ENCODE data around the gene PTGFRN.
"Not testable (repeated sequence)": the region's sequence is repeated elsewhere in the genome, so short reads cannot be mapped to it uniquely, and the experiment has no call there.

PTGFRN gene

DNA sequence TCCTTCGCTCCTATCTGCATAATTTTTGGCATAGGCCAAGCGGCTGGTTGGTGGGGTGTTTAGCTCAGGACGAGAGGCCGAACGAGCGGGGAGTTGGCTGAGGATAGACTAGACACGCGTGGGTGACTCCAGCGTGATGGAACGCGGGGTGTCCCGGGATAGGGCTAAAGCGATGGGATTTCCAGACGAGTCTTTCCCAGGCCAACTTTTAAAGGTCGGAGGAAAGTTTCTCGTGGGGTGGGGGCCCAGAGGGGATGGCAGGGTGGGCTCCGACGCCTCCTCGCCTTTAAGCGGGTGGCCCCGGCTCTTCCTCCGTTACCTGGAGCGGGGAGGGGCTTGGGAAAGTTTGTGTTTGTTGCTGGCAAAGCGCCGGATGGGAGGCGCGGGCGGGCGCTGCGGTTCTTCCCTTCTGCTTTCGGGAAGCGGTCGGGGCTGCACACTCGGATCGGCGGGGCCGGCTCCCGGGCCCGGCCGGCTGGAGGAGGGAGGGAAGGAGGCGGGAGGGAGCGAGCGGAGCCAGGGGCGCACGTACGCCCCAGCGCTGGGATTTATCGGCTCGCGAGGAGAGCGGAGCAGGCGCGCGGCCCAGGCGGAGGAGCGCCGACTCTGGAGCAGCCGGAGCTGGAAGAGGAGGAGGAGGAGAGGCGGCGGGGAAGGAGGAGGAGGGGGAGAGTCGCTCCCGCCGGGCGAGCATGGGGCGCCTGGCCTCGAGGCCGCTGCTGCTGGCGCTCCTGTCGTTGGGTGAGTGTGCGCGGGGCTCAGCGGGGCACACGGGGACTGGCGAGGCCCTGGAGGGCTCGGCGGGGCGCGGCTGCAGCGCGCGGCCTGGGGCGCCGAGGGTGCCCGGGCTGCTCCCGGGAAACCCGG is at the start of gene PTGFRN:
TSS of gene PTGFRN (plus strand) at position 405 of the 867 bp plus-strand sequence. CDS start at position 693, 288 bp downstream.
- Histone ChIP-seq H3K4me1 (ENCODE audit: control insufficient read depth, insufficient read depth, low read length) (peaks cover 26% of the 10 kb centered on the region), H3K27me3 (ENCODE audit: control insufficient read depth, insufficient read depth, low read length) (no peaks in the 10 kb centered on the region), H3K9ac (ENCODE audit: low read depth, low read length) (peak within 1 kb of the TSS; percentile 80), H3K9me3 (ENCODE audit: control insufficient read depth, insufficient read depth, low read length) (no peaks in the 10 kb centered on the region), H3K4me3 (ENCODE audit: low read depth, low read length) (peak within 1 kb of the TSS; percentile 88), H3K27ac (ENCODE audit: low read depth, low read length) (peak within 1 kb of the TSS; percentile 59), H3K36me3 (ENCODE audit: control insufficient read depth, insufficient read depth, low read length) (no peaks in the 10 kb centered on the region)

DNA sequence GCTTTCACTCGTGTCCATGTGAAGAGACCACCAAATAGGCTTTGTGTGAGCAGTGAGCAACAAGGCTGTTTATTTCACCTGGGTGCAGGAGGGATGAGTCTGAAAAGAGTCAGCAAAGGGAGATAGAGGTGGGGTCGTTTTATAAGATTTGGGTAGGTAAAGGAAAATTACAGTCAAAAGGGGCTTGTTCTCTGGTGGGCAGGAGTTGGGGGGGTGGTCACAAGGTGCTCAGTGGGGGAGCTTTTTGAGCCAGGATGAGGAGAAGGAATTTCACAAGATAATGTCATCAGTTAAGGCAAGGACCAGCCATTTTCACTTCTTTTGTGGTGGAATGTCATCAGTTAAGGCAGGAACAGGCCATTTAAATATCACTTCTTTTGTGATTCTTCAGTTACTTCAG is 49.5 kb upstream of the PTGFRN start:
- H3K4me3 ChIP-seq (ENCODE audit: low read depth, low read length); H3K9ac ChIP-seq (ENCODE audit: low read depth, low read length); H3K27me3 ChIP-seq (ENCODE audit: control insufficient read depth, insufficient read depth, low read length); H3K9me3 ChIP-seq (ENCODE audit: control insufficient read depth, insufficient read depth, low read length); H3K36me3 ChIP-seq (ENCODE audit: control insufficient read depth, insufficient read depth, low read length): not testable (repeated sequence)
- Histone ChIP-seq H3K27ac (ENCODE audit: low read depth, low read length) (peak overlapping the region; percentile 69), H3K4me1 (ENCODE audit: control insufficient read depth, insufficient read depth, low read length) (peaks cover 31% of the 10 kb centered on the region)

DNA sequence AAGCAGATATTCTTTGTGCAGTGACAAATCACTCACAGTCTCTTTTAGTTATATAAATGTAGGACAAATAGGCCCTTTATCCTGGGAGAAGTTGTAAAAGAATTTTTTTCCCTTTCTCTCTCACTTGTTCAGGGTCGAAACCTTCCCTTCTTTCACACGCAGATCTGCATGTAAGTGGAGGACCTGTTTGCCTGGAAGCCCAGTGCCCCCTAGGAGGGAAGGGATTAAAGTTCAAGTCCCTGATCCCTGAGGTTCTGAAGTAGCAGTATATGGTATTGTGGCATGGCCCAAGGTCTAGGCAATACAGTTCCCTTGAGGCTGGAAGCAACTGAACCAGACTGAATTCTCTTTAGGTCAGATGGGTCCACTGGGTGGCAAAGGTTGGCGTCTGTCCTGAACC is 48.6 kb upstream of the PTGFRN start:
- Histone ChIP-seq H3K9me3 (ENCODE audit: control insufficient read depth, insufficient read depth, low read length) (no peaks in the 10 kb centered on the region), H3K27ac (ENCODE audit: low read depth, low read length) (peak overlapping the region; percentile 69), H3K27me3 (ENCODE audit: control insufficient read depth, insufficient read depth, low read length) (no peaks in the 10 kb centered on the region), H3K36me3 (ENCODE audit: control insufficient read depth, insufficient read depth, low read length) (no peaks in the 10 kb centered on the region), H3K4me3 (ENCODE audit: low read depth, low read length) (no peak overlapping the region), H3K4me1 (ENCODE audit: control insufficient read depth, insufficient read depth, low read length) (peaks cover 22% of the 10 kb centered on the region), H3K9ac (ENCODE audit: low read depth, low read length) (no peak overlapping the region)

DNA sequence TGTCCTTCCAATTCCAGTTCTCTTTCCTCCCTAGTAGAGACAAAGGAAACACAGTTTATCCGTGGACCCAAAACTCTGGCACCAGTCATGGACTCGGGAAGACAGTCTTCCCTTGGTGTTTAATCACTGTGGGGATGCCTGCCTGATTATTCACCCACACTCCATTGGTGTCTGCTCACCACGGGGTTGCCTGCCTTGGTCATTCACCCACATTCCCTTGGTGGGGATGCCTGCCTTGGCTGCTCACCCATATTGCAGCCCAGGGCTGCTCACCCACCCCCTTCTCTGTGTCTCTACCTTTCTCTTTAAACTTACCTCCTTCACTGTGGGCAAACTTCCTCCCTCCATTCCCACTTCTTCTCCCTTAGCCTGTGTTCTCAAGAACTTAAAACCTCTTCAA is 46.7 kb upstream of the PTGFRN start:
- H3K36me3 ChIP-seq (ENCODE audit: control insufficient read depth, insufficient read depth, low read length); H3K27me3 ChIP-seq (ENCODE audit: control insufficient read depth, insufficient read depth, low read length); H3K9ac ChIP-seq (ENCODE audit: low read depth, low read length); H3K27ac ChIP-seq (ENCODE audit: low read depth, low read length); H3K4me3 ChIP-seq (ENCODE audit: low read depth, low read length); H3K9me3 ChIP-seq (ENCODE audit: control insufficient read depth, insufficient read depth, low read length): not testable (repeated sequence)
- peaks cover 18% of the 10 kb centered on the region for H3K4me1 ChIP-seq (ENCODE audit: control insufficient read depth, insufficient read depth, low read length)

DNA sequence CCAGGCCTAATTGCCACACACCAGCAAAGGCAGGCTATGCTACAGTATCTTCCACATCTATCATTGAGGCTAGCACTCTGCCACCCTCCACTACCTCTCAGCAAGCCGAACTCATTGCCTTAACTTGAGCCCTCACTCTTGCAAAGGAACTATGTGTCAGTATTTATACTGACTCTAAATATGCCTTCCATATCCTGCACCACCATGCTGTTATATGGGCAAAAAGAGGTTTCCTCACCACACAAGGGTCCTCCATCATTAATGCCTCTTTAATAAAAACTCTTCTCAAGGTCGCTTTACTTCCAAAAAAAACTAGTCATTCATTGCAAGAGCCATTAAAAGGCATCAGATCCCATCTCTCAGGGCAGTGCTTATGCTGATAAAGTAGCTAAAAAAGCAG is 43.2 kb upstream of the PTGFRN start:
- H3K27ac ChIP-seq (ENCODE audit: low read depth, low read length); H3K4me1 ChIP-seq (ENCODE audit: control insufficient read depth, insufficient read depth, low read length); H3K27me3 ChIP-seq (ENCODE audit: control insufficient read depth, insufficient read depth, low read length); H3K36me3 ChIP-seq (ENCODE audit: control insufficient read depth, insufficient read depth, low read length); H3K9ac ChIP-seq (ENCODE audit: low read depth, low read length); H3K9me3 ChIP-seq (ENCODE audit: control insufficient read depth, insufficient read depth, low read length); H3K4me3 ChIP-seq (ENCODE audit: low read depth, low read length): not testable (repeated sequence)

DNA sequence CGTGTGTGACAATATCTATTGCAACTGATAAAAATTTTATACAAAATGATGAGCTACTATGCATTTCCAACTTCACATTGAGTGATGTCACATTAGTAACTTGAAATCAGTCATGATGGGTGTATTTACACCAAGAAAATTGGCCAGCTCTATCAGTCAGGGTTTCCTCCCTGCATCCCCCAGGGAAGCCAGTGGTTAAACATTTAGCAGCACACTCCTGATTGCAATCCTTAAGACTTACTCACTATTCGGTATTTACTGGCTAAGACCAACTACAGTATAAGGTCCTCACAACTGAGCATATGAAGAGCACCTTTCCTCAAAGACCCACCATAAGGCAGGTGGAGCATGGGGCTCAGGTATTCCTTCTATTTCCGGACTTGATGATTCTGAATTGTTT is 41.3 kb upstream of the PTGFRN start:
- Histone ChIP-seq H3K9me3 (ENCODE audit: control insufficient read depth, insufficient read depth, low read length) (no peaks in the 10 kb centered on the region; the same call in 1 of the 2 replicates), H3K27ac (ENCODE audit: low read depth, low read length) (no peak overlapping the region), H3K9ac (ENCODE audit: low read depth, low read length) (no peak overlapping the region), H3K4me3 (ENCODE audit: low read depth, low read length) (no peak overlapping the region), H3K4me1 (ENCODE audit: control insufficient read depth, insufficient read depth, low read length) (no peaks in the 10 kb centered on the region), H3K36me3 (ENCODE audit: control insufficient read depth, insufficient read depth, low read length) (no peaks in the 10 kb centered on the region), H3K27me3 (ENCODE audit: control insufficient read depth, insufficient read depth, low read length) (no peaks in the 10 kb centered on the region)

DNA sequence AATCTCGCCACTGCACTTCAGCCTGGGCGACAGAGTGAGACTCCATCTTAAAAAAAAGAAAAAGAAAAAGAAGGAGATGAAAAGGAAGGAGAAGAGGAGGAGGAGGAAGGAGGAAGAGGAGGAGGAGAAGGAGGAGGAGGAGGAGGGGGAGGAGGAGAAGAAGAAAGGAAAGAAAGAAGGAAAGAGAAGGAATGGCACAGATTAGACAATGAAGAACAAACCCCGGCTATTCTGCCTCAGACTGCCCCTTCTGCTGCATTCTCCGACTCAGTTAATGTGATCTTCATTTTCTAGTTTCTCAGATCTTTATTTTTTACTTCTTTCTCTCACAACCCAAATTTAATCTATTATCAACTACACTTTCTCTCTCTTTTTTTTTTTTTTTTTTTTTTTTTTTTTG is 40.1 kb upstream of the PTGFRN start:
- Histone ChIP-seq H3K9me3 (ENCODE audit: control insufficient read depth, insufficient read depth, low read length) (no peaks in the 10 kb centered on the region; the same call in 1 of the 2 replicates), H3K36me3 (ENCODE audit: control insufficient read depth, insufficient read depth, low read length) (no peaks in the 10 kb centered on the region), H3K4me3 (ENCODE audit: low read depth, low read length) (no peak overlapping the region), H3K4me1 (ENCODE audit: control insufficient read depth, insufficient read depth, low read length) (no peaks in the 10 kb centered on the region), H3K9ac (ENCODE audit: low read depth, low read length) (no peak overlapping the region), H3K27ac (ENCODE audit: low read depth, low read length) (no peak overlapping the region), H3K27me3 (ENCODE audit: control insufficient read depth, insufficient read depth, low read length) (no peaks in the 10 kb centered on the region)

DNA sequence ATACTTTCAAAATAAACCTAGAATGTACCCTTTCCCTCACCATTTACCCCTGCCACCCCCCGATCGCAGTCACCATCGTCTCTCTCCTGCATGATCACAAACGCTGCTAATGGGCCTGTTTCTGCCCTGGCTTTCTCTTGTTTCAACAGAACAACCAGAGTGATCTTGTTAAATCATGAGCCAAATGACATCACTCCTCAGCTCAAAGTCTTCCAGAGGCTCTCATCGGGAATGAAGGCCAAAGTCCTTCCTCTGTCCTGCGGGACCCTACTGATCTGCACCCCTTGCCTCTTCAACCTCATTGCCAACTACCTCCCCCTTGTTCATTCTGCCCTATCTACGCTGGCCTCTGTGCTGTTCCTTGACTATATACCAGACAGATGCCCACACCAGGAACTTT is 39.4 kb upstream of the PTGFRN start:
- no peaks in the 10 kb centered on the region for H3K36me3 ChIP-seq (ENCODE audit: control insufficient read depth, insufficient read depth, low read length)
- no peak overlapping the region for H3K9ac ChIP-seq (ENCODE audit: low read depth, low read length)
- H3K27me3 ChIP-seq (ENCODE audit: control insufficient read depth, insufficient read depth, low read length) = no peaks in the 10 kb centered on the region
- no peak overlapping the region for H3K27ac ChIP-seq (ENCODE audit: low read depth, low read length)
- H3K4me3 ChIP-seq (ENCODE audit: low read depth, low read length) = no peak overlapping the region
- no peaks in the 10 kb centered on the region for H3K4me1 ChIP-seq (ENCODE audit: control insufficient read depth, insufficient read depth, low read length)
- H3K9me3 ChIP-seq (ENCODE audit: control insufficient read depth, insufficient read depth, low read length) = no peaks in the 10 kb centered on the region; the same call in 1 of the 2 replicates

DNA sequence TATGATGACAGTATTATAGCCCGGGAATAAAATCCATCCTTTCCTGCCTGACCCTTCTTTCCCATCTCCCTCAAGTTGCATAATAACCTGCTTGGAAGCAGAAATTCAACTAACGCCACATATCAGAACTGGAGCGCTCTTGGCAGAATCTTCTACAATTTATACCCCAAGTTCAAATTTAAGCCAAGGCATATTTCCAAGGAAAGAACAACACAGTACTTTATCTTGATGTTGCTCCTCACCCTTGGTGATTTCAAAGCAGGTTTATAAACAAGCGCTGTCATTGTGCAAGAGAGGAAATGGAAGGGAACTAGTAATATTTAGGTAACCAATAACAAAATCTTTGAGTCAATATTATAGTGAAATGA is 38.0 kb upstream of the PTGFRN start:
- H3K4me1 ChIP-seq (ENCODE audit: control insufficient read depth, insufficient read depth, low read length) = no peaks in the 10 kb centered on the region; the same call in 1 of the 2 replicates
- H3K4me3 ChIP-seq (ENCODE audit: low read depth, low read length) = no peak overlapping the region
- H3K36me3 ChIP-seq (ENCODE audit: control insufficient read depth, insufficient read depth, low read length) = no peaks in the 10 kb centered on the region
- H3K27me3 ChIP-seq (ENCODE audit: control insufficient read depth, insufficient read depth, low read length) = no peaks in the 10 kb centered on the region
- H3K27ac ChIP-seq (ENCODE audit: low read depth, low read length) = no peak overlapping the region
- H3K9me3 ChIP-seq (ENCODE audit: control insufficient read depth, insufficient read depth, low read length) = no peaks in the 10 kb centered on the region; the same call in 1 of the 2 replicates
- H3K9ac ChIP-seq (ENCODE audit: low read depth, low read length) = no peak overlapping the region

DNA sequence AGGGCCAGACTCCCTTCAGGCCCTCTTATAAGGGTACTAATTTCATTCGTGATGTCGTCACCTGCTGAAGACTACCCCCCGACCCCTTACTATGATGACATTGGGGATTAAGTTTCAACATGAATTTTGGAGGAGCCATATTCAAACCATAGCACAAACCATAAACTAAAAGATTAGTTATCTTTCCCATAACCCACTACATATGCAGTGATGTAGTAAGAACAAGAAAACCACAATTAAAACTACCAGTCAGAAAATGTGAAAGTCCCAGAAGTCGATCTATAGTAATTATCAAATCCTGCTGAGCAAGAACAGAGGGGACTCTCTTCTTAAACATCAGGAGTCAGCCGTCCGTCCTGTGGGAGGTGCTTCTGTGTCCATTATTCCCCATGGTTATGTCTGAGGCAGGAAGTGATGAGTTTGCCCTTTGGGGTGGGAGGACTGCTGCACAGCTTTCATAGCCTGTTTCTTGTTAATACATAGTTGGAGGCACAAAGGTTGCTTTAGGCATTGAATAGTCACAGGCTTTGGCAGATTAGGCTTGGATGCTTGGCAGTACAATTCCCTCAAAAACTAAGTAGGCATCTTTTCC is 35.9 kb upstream of the PTGFRN start:
- Histone ChIP-seq H3K4me1 (ENCODE audit: control insufficient read depth, insufficient read depth, low read length) (peaks cover 15% of the 10 kb centered on the region), H3K4me3 (ENCODE audit: low read depth, low read length) (no peak overlapping the region), H3K9ac (ENCODE audit: low read depth, low read length) (no peak overlapping the region), H3K27me3 (ENCODE audit: control insufficient read depth, insufficient read depth, low read length) (no peaks in the 10 kb centered on the region), H3K36me3 (ENCODE audit: control insufficient read depth, insufficient read depth, low read length) (no peaks in the 10 kb centered on the region), H3K27ac (ENCODE audit: low read depth, low read length) (no peak overlapping the region), H3K9me3 (ENCODE audit: control insufficient read depth, insufficient read depth, low read length) (no peaks in the 10 kb centered on the region)

DNA sequence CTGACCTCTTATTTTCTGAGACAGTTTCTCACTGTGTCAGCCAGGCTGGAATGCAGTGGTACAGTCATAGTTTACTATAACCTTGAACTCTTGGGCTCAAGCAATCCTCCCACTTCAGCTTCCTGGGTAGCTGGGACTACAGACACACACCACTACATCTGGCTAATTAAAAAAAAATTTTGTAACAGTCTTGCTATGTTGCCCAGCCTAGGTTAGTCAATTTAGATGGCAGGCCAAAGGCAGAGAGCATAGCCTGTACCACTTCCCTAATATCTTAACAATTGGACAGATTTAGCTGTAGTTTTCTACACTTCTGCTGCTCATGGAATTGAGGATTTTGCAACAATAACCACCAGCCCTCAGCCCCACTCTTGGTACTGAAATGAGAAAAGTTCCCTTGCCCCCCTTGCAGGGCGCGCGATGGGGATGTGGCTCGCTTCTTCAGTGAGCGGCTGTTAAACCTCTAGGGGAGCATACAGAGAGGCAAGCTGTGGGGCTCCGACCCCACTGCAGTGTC is 34.9 kb upstream of the PTGFRN start:
- Histone ChIP-seq H3K9me3 (ENCODE audit: control insufficient read depth, insufficient read depth, low read length) (no peaks in the 10 kb centered on the region), H3K4me3 (ENCODE audit: low read depth, low read length) (no peak overlapping the region), H3K36me3 (ENCODE audit: control insufficient read depth, insufficient read depth, low read length) (no peaks in the 10 kb centered on the region), H3K9ac (ENCODE audit: low read depth, low read length) (no peak overlapping the region), H3K4me1 (ENCODE audit: control insufficient read depth, insufficient read depth, low read length) (peaks cover 24% of the 10 kb centered on the region), H3K27ac (ENCODE audit: low read depth, low read length) (no peak overlapping the region), H3K27me3 (ENCODE audit: control insufficient read depth, insufficient read depth, low read length) (no peaks in the 10 kb centered on the region)
